ENCODE results near the gene CREM.

DNA sequence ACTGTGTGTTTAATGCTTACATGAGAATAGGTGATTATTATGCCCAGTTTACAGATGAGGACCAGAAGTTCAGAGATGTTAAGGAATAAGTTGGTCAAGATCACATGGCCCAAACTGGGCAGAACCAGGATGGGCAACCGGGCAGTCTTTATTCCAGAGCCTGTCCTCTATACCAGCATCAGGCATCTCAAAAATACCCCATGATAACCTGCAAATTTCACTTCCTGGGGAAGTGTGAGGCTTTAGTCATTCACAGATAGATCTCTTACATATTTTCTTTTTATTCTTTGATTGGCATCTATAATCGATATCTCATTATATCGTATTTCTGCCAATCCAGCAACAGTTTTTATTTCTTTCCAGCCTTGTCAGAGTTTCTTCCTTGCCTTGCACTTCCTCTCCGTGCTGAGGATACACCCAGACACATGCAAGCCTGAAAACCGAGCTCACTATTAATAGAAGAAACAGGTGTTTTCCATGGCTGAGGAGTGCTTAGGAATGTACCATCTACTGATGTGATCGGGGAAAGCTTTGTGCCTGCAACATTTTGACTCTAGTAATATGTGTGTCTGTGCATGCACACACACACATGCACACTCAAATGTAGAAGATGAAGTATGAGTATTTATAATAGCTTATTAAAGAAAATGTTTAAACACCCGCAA is 82.4 kb downstream of the CREM start:
- TF ChIP-seq POLR2A (IDR thresholded peaks at IDR 0.05; ENCODE audit: low read depth, low read length) (no peak), POLR2AphosphoS5 (IDR thresholded peaks at IDR 0.05; ENCODE audit: low read depth, low read length) (no peak), POU2F2 (IDR thresholded peaks at IDR 0.05; ENCODE audit: low read depth, low read length) (no peak), TAF1 (IDR thresholded peaks at IDR 0.05; ENCODE audit: low read depth, low read length) (no peak), SPI1 (IDR thresholded peaks at IDR 0.05; ENCODE audit: low read depth, low read length) (peak; percentile 76)

Data from GM12891 (cell line).